DOHH2 (cell line): ENCODE measurements around the gene VPS37C.

Source experiments
- H3F3A ChIP-seq: fragments of 200-600 bp; sonication (generic), shearing (Covaris generic); 2 replicates; pipeline ENCODE4 v1.6.0; 2016; ENCODE audit warnings: antibody characterized with exemption, mild to moderate bottlenecking; ENCODE audit not compliant: control insufficient read depth, insufficient read depth
- H3K27ac ChIP-seq: fragments of 200-600 bp; sonication (generic); 2 replicates; pipeline ENCODE4 v1.5.1; 2014; ENCODE audit warnings: low read depth, mild to moderate bottlenecking, low read length, moderate library complexity
- H3K27me3 ChIP-seq: fragments of 200-600 bp; sonication (generic); 2 replicates; pipeline ENCODE4 v1.6.1; 2014; ENCODE audit warnings: mild to moderate bottlenecking, low read length, mixed read lengths; ENCODE audit not compliant: control insufficient read depth
- H3K36me3 ChIP-seq: fragments of 200-600 bp; sonication (generic); 2 replicates; pipeline ENCODE4 v1.6.1; 2014; ENCODE audit warnings: mild to moderate bottlenecking, low read length, moderate library complexity, mixed read lengths; ENCODE audit not compliant: control insufficient read depth
- H3K4me1 ChIP-seq: fragments of 200-600 bp; sonication (generic); 2 replicates; pipeline ENCODE4 v1.6.1; 2014; ENCODE audit warnings: mild to moderate bottlenecking, low read length, mixed read lengths; ENCODE audit not compliant: control insufficient read depth
- H3K4me2 ChIP-seq: fragments of 200-600 bp; sonication (generic); 2 replicates; pipeline ENCODE4 v1.6.0; 2014; ENCODE audit warnings: mild to moderate bottlenecking, low read length, moderate library complexity
- H3K4me3 ChIP-seq: fragments of 200-600 bp; sonication (generic); 2 replicates; pipeline ENCODE4 v1.5.1; 2014; ENCODE audit warnings: mild to moderate bottlenecking, low read length, mixed read lengths
- H3K79me2 ChIP-seq: fragments of 200-600 bp; sonication (generic); 2 replicates; pipeline ENCODE4 v1.6.1; 2014; ENCODE audit warnings: mild to moderate bottlenecking, low read length, mixed read lengths; ENCODE audit not compliant: control insufficient read depth
- H3K9me2 ChIP-seq: fragments of 200-600 bp; sonication (generic); replicated peaks from 2 replicates; pipeline ENCODE4 v1.6.1; 2014; ENCODE audit warnings: mild to moderate bottlenecking, low read length, mixed read lengths; ENCODE audit not compliant: control insufficient read depth
- H3K9me3 ChIP-seq: fragments of 200-600 bp; sonication (generic); 2 replicates; pipeline ENCODE4 v1.6.1; 2014; ENCODE audit warnings: antibody characterized with exemption, low read length, mixed read lengths; ENCODE audit not compliant: control insufficient read depth, insufficient read depth
- H4K20me1 ChIP-seq: fragments of 200-600 bp; sonication (generic); 2 replicates; pipeline ENCODE4 v1.6.0; 2014; ENCODE audit warnings: low read depth, mild to moderate bottlenecking, antibody characterized with exemption, low read length, moderate library complexity; ENCODE audit not compliant: control insufficient read depth, insufficient read depth
- CTCF ChIP-seq: fragments of 200-600 bp; sonication (generic); IDR thresholded peaks from one replicate; pipeline ENCODE4 v1.5.1; 2014; ENCODE audit warnings: antibody characterized with exemption, mild to moderate bottlenecking, low read depth, low read length; ENCODE audit not compliant: poor library complexity, severe bottlenecking
- EZH2phosphoT487 ChIP-seq: fragments of 200-600 bp; sonication (generic); IDR thresholded peaks from 2 replicates; pipeline ENCODE4 v1.6.1; 2017; ENCODE audit warnings: borderline replicate concordance, mild to moderate bottlenecking, antibody characterized with exemption, low read length, moderate library complexity, mixed read lengths

The VPS37C gene

DNA sequence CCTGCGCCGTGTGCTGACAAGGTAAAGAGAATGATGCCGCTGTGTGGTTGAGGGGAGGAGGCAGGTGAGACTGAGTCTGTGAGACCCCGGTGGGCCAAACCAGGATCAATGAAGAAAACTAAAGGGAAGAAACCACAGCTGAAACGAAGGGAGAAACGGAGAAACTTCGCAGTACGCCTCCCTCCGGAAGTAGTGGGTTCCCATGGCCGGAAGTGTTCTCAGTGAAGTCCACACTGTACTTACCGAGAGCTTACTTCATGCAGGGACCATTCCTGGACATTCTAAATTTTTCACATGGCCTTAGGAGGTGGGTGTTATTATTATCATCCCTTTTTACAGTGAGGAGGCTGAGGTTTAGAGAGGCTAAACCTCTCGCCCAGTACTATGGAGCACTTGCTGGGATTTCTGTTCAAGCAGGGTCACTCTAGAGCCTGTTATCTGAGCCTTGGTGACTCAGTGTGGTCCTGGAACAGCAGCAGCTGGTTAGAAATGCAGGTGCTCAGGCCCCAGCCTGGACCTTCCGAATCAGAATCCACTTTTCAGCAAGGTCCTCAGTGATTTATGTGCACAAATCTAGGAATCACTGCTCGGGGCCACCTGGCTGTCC lies 41.0 kb downstream of the VPS37C start:
- Histone ChIP-seq H3K27me3 (no peaks in the 10 kb centered on the region), H3K36me3 (no peaks in the 10 kb centered on the region), H3K79me2 (no peaks in the 10 kb centered on the region), H3K4me1 (peaks cover 6% of the 10 kb centered on the region), H3K9me3 (no peaks in the 10 kb centered on the region), H3K4me2 (no peak overlapping the region), H4K20me1 (no peaks in the 10 kb centered on the region), H3K27ac (no peak overlapping the region), H3K9me2 (no peaks in the 10 kb centered on the region), H3K4me3 (no peak overlapping the region), H3F3A (no peaks in the 10 kb centered on the region)
- TF ChIP-seq CTCF: no peak
- TF ChIP-seq EZH2phosphoT487: no peak

DNA sequence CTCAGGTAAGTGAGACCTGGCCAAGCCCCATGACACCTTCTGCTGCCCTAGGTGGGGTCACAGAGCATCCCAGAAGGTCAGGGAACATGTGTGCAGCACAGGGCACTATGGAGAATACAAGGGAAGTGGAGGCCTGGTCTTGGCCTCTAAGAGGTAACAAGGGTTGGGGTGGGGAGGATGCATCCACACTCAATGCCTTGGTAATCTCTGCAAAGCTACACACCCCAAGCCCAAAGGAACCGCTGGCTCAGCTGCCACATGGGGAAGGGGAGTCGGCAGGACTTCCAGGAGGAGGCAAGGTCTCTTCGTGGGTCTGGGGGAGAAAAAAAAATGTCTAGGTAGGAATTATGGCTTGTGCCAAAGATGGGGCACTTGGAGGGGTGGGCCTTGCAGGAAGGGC lies 41.7 kb downstream of the VPS37C start:
- no peak overlapping the region for H3K4me3 ChIP-seq
- no peak for TF ChIP-seq CTCF
- no peak for TF ChIP-seq EZH2phosphoT487
- no peaks in the 10 kb centered on the region for H3K79me2 ChIP-seq
- H3K4me1 ChIP-seq: peaks cover 12% of the 10 kb centered on the region
- no peak overlapping the region for H3K27ac ChIP-seq
- H3K9me2 ChIP-seq: no peaks in the 10 kb centered on the region
- H3K9me3 ChIP-seq: no peaks in the 10 kb centered on the region
- H4K20me1 ChIP-seq: no peaks in the 10 kb centered on the region
- H3K4me2 ChIP-seq: no peak overlapping the region
- H3K36me3 ChIP-seq: no peaks in the 10 kb centered on the region
- H3F3A ChIP-seq: no peaks in the 10 kb centered on the region
- no peaks in the 10 kb centered on the region for H3K27me3 ChIP-seq

GRCh38 chr11:61119055-61119454 lies 42.2 kb downstream of the VPS37C start:
- no peaks in the 10 kb centered on the region for H3K9me3 ChIP-seq
- H3K27me3 ChIP-seq: no peaks in the 10 kb centered on the region
- no peaks in the 10 kb centered on the region for H3K36me3 ChIP-seq
- no peaks in the 10 kb centered on the region for H3K79me2 ChIP-seq
- H3K27ac ChIP-seq: no peak overlapping the region
- H3K4me2 ChIP-seq: no peak overlapping the region
- H3F3A ChIP-seq: no peaks in the 10 kb centered on the region
- no peak overlapping the region for H3K4me3 ChIP-seq
- peaks cover 14% of the 10 kb centered on the region for H3K4me1 ChIP-seq
- TF ChIP-seq EZH2phosphoT487 (no peak), CTCF (no peak)
- H3K9me2 ChIP-seq: no peaks in the 10 kb centered on the region
- H4K20me1 ChIP-seq: no peaks in the 10 kb centered on the region

- Histone ChIP-seq H3K27ac (no peak overlapping the region), H3F3A (no peaks in the 10 kb centered on the region), H3K4me1 (peaks cover 14% of the 10 kb centered on the region), H3K4me3 (no peak overlapping the region), H3K9me2 (no peaks in the 10 kb centered on the region), H3K27me3 (no peaks in the 10 kb centered on the region), H4K20me1 (no peaks in the 10 kb centered on the region), H3K9me3 (no peaks in the 10 kb centered on the region), H3K79me2 (no peaks in the 10 kb centered on the region), H3K4me2 (no peak overlapping the region), H3K36me3 (no peaks in the 10 kb centered on the region)
- TF ChIP-seq EZH2phosphoT487 (no peak), CTCF (no peak)
These were observed 42.8 kb downstream of the VPS37C start for GRCh38 chr11:61118406-61118805.
